Measurements from ENCODE around the gene MITF.

MITF gene

GRCh38 chr3:69925506-69925905 lies 186.2 kb downstream of the MITF start:
- DNase-seq, result no peak

- no peak for DNase-seq
Measured at GRCh38 chr3:69926385-69926784, 187.1 kb downstream of the MITF start.

GRCh38 chr3:69927571-69927970 lies 188.3 kb downstream of the MITF start:
- no peak for DNase-seq

GRCh38 chr3:69929019-69929418 lies 189.8 kb downstream of the MITF start:
- no peak for DNase-seq

GRCh38 chr3:69930564-69930963 lies 191.3 kb downstream of the MITF start:
- DNase-seq, result no peak

GRCh38 chr3:69932087-69932486 lies 192.8 kb downstream of the MITF start:
- DNase-seq, result no peak

GRCh38 chr3:69932501-69932900 lies 193.2 kb downstream of the MITF start:
- no peak for DNase-seq

GRCh38 chr3:69934398-69934797 lies 195.1 kb downstream of the MITF start:
- DNase-seq, result no peak

- no peak for DNase-seq
Measured at GRCh38 chr3:69936266-69936665, 197.0 kb downstream of the MITF start.

- no peak for DNase-seq
Measured at GRCh38 chr3:69938061-69938460, 198.8 kb downstream of the MITF start.

GRCh38 chr3:69938931-69939330 lies 199.7 kb downstream of the MITF start:
- no peak for DNase-seq

- DNase-seq, result no peak
Measured at GRCh38 chr3:69941037-69941436, 201.8 kb downstream of the MITF start.

- no peak for DNase-seq
Measured at GRCh38 chr3:69941439-69942176, 202.3 kb downstream of the MITF start.

GRCh38 chr3:69944931-69945493 lies 205.7 kb downstream of the MITF start:
- no peak for DNase-seq

- DNase-seq, result peak in 1 of 2 experiments; percentile 28
Measured at GRCh38 chr3:69948246-69948862, 209.1 kb downstream of the MITF start.

- DNase-seq, result no peak
Measured at GRCh38 chr3:69951616-69952015, 212.4 kb downstream of the MITF start.

GRCh38 chr3:69959581-69959980 lies 220.3 kb downstream of the MITF start:
- no peak for DNase-seq

- no peak for DNase-seq
Measured at GRCh38 chr3:69961706-69962439, 222.6 kb downstream of the MITF start.

GRCh38 chr3:69963643-69964042 lies 224.4 kb downstream of the MITF start:
- no peak for DNase-seq

- DNase-seq, result no peak
Measured at GRCh38 chr3:69967156-69967555, 227.9 kb downstream of the MITF start.

GRCh38 chr3:69970827-69971226 lies 231.6 kb downstream of the MITF start:
- DNase-seq, result no peak

- DNase-seq, result no peak
Measured at GRCh38 chr3:69972672-69973071, 233.4 kb downstream of the MITF start.

GRCh38 chr3:69976021-69976420 lies 236.8 kb downstream of the MITF start:
- no peak for DNase-seq
